Activated T-cell treated with anti-CD3 and anti-CD28 coated beads for 48 hours (primary cell): Measurements from ENCODE around the gene ULK2.
"Not testable (repeated sequence)": the region's sequence is repeated elsewhere in the genome, so short reads cannot be mapped to it uniquely, and the experiment has no call there.

ENCODE experiments used
- DNase-seq: peaks from one replicate; pipeline ENCODE4 v3.0.0-alpha.2; 2020; ENCODE audit warnings: low read depth

Gene ULK2

GRCh38 chr17:19865021-19865420 is 2.7 kb downstream of the ULK2 start:
- DNase-seq, result no peak

GRCh38 chr17:19860647-19861177 is 7.0 kb downstream of the ULK2 start:
- not testable (repeated sequence) for DNase-seq

GRCh38 chr17:19857640-19858039 is 10.1 kb downstream of the ULK2 start:
- no peak for DNase-seq

GRCh38 chr17:19833914-19834313 is 33.8 kb downstream of the ULK2 start:
- DNase-seq, result no peak

- no peak for DNase-seq
These were observed 37.7 kb downstream of the ULK2 start for GRCh38 chr17:19830061-19830460.

- no peak for DNase-seq
These were observed 55.3 kb downstream of the ULK2 start for GRCh38 chr17:19812407-19812806.

- DNase-seq, result no peak
These were observed 62.7 kb downstream of the ULK2 start for GRCh38 chr17:19805006-19805405.

GRCh38 chr17:19800571-19800970 is 67.2 kb downstream of the ULK2 start:
- no peak for DNase-seq

- DNase-seq, result no peak
These were observed 67.9 kb downstream of the ULK2 start for GRCh38 chr17:19799796-19800195.

- DNase-seq, result no peak
These were observed 71.3 kb downstream of the ULK2 start for GRCh38 chr17:19796457-19796856.

GRCh38 chr17:19791918-19792550 is 75.7 kb downstream of the ULK2 start:
- no peak for DNase-seq

- DNase-seq, result no peak
These were observed 79.9 kb downstream of the ULK2 start for GRCh38 chr17:19787733-19788357.

GRCh38 chr17:19785854-19786253 is 81.9 kb downstream of the ULK2 start:
- no peak for DNase-seq

GRCh38 chr17:19781488-19782458 is 86.0 kb downstream of the ULK2 start:
- DNase-seq, result no peak

- DNase-seq, result no peak
These were observed 86.9 kb downstream of the ULK2 start for GRCh38 chr17:19780846-19781245.

- DNase-seq, result no peak
These were observed 94.2 kb downstream of the ULK2 start for GRCh38 chr17:19773534-19773933.

- no peak for DNase-seq
These were observed 95.6 kb downstream of the ULK2 start for GRCh38 chr17:19771971-19772630.

GRCh38 chr17:19770985-19771735 is 96.6 kb downstream of the ULK2 start:
- no peak for DNase-seq

GRCh38 chr17:19769946-19770652 is 97.6 kb downstream of the ULK2 start:
- DNase-seq, result no peak

- DNase-seq, result no peak
These were observed 99.5 kb downstream of the ULK2 start for GRCh38 chr17:19768046-19768782.
